Measurements from ENCODE around the gene DOK7.

GRCh38 chr4:3462790-3463415 is at the start of gene DOK7:
- TF ChIP-seq POLR2AphosphoS5 (IDR thresholded peaks at IDR 0.05; ENCODE audit: borderline replicate concordance, low read depth, low read length) (no peak), EZH2 (IDR thresholded peaks at IDR 0.05) (no peak), FOXP2 (optimal IDR thresholded peaks at IDR 0.05; ENCODE audit: control extremely low read depth, extremely low read length, insufficient read depth) (no peak)
